C1 segment of cervical spinal cord (tissue), 14 donors: ENCODE results near the gene FYTTD1.

Experiments used
- DNase-seq, 14 donors: peaks; one replicate each; lab custom pipeline; 2025; lab: John Stamatoyannopoulos, UW

Gene FYTTD1

DNA sequence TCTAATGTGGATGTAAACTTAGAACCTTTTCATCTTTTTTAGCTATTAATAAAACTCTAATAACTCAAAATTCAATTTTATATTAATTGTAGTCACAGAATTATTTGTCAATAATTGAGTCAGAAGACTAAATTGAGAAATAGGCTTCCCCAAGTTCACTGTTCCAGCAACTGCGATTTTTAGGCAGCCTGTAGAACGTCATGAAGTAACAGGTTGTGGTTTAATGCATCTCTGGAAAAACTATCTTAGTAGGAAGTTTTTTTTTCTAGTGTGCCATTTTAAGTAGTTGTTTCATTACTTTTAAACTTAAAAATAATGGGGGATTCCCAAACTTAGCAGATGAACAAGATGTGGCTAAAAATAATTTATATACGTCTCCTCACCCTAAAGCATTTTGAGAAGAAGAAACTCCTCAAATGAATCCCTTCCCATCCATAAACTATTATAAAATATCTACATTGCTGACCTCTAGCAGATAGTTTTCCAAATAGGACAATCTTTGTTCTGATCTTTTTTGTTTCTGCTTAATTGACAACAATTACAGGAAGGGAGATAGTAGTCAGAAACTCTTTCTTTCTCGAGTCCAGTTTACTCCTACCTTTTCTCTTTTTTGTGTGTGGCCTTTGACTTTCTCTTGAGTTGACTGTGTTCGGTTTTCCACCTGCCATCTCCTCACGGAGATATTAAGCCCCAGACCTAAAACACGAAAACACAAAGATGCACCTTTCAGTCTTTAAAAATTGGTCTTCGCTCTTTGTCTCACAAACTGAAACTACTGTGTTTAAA is 84.4 kb downstream of the FYTTD1 start:
- no peak for DNase-seq

DNA sequence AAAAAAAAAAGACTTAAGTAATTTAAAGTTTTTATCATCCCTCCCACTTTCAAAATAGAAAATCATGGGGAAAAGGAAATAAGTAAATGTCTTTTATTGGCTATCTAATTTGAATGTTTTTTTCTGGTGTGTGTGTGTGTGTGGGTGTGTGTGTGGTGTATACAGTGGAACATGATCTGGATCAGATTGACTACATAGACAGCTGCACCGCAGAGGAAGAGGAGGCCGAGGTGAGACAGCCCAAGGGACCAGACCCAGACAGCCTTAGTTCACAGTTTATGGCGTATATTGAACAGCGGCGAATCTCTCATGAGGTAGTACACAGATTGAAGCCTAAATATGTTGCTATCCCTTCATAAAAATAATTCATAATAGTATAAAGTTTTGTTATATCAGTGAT is 85.8 kb downstream of the FYTTD1 start:
- DNase-seq, result no peak

DNA sequence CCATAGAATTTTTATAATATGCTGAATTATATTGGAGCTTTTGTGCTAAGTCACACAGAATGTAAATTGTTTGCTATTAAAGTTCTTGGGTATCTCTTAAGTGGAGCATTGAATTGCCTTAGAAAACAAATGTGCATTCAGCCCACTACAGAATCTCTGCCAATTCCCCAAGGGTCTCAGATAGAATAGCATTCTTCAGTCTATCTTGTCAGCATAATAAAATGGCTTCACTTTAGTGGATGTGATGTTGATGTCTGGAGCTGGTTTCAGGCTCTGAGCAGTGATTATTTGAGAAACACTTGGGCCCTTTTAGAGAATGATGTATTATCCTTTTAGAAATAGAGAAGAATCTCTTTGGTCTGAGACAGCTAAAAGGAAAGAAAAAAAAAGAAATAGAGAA is 86.6 kb downstream of the FYTTD1 start:
- DNase-seq, result no peak
